DMS114 treated with DMSO at 0.1 percent for 48 hours (cell line): Measurements from ENCODE around the gene SLC4A1.

Experiments used
- DNase-seq: peaks from one replicate; lab custom pipeline; 2025; ENCODE audit not compliant: unreplicated experiment; lab: John Stamatoyannopoulos, UW

The SLC4A1 gene

DNA sequence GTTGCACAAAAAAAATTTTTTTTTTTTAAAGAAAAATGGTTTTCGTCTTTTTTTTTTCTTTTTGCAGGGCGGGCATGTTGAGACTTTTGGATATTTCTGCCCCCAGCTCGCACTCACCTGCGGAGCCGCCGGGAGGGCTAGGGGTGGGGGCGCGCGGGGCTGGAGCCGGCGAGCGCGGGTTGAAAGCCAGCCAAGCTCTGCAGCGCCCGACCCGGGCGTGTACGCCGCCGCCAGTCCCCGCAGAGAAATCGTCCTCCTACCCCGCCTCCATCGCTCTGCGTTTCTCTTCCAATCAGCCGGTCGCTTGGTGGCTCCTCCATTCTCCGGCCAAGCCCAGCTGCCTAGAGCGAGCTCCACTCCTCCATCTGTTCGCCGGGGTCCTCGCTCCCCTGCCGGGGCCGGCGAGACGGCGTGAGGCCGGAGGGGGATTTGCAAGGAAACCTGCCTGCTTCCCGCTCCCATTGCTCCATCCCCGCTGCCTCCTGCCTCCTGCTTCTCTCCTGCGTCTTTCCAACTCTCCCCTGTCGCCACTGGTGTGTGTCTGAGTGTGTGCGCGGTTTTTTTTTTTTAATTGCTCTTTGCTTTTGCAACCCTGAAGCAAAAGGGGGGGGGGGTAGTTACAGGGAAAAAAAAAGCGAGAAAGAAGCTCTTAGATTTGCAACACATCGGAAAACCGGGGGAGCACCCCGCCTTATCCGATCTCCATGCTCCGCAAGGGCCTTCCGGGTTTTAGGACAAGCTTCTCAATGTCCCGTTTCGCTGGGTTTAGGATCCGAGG lies 46.7 kb downstream of the SLC4A1 start:
- peak; percentile 60 for DNase-seq

DNA sequence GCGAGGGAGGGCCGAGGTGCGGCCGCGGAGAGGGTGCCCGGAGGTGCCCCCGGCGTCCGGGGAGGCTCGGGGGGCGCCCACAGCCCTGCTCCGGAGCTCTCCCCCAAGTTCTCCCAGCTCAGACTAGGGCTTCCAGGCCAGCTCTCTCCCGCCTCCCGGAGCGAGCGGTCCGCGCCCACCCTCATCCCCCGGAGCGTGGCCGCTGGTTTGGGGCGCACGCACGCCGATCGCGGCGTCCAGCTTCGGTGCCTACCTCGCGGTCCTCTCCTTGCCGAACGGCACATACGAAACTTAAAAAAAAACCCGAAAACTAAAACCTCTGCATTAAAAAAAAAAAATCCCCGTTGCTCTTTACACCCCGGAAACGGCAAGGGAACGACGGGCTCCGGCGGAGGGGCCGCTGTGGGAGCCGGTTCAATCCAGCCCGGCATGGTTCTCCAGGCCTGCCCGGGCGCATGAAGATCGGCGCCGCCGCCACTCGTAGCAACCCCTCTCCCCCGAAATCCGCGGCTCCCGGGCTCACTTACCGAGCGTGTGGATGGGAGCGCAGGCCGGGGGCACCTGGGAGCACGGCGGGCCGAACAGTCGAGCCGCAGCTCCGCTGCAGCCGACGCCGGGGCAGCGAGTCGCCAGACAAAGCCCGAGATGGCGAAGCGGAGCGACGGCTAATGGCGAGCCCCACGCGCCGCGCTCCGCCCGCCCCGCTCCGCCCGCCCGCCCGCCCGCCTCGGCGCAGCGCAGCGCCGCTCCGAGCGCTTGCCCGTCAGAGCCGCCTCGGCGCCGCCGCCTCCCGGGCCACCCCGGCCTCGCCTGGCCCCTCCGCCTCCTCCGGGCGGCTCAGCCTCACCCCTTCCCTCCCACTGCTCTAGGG lies 47.5 kb downstream of the SLC4A1 start:
- DNase-seq, result no peak

DNA sequence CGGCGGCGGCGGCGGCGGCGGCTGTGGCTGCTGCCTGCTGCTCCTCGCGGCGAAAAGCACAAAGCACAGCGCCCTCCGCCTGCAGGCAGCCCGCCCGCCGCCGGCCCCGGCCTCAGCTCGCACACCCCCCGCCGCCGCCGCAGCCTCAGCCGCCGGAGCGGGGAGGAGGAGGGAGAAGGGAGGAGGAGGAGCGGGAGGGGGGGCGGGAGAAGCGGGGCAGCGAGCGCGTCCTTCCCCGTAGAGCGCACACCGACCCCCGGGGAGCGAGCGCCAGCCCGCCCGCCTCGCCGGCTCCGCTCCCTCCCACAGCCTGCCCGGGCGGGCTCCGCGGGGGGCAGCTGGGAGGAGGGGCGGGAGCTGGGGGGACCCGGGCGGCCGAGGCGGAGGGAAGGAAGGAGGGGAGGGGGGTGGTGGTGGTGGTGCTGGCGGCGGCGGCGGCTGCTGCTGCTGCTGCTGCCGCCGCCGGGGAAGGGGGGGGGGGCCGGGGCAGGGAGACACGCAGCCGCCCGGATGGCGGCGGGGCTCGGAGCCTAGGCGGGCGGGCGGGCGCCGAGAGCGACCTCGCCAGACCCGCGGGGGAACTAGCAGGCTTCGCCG lies 48.2 kb downstream of the SLC4A1 start, which contains the start of gene UBTF:
Gene UBTF (minus strand): TSS at position 60 of the 597 bp plus-strand sequence. CDS start 1,446 bp downstream, outside the sequence.
- DNase-seq, result peak; percentile 15

DNA sequence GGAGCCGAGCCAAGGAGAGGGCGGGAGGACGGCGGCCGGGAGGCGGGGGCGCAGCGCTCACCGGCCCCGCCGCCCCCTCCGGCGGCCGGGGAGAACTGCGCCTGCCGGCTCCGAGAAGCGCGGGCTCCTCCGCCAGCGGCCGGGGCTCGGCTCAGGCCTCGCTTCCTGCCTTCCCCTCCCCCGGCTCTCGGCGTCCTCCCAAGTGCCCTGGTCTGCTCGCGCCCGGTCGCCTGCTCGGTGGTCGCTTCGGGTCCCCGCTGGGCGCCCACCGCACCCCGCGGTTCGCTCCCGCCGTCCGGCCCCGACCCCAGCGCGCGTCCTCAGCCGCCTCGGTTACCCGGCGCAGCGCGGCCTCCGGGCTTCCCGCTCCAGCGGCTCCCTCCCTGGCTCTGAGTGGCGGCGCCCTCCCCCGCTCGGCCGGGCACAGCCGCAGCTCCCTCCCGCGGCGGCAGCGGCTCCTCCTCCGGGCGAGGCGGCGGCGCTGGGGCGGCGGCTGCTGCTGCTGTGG lies 48.8 kb downstream of the SLC4A1 start:
- DNase-seq, result peak; percentile 12

DNA sequence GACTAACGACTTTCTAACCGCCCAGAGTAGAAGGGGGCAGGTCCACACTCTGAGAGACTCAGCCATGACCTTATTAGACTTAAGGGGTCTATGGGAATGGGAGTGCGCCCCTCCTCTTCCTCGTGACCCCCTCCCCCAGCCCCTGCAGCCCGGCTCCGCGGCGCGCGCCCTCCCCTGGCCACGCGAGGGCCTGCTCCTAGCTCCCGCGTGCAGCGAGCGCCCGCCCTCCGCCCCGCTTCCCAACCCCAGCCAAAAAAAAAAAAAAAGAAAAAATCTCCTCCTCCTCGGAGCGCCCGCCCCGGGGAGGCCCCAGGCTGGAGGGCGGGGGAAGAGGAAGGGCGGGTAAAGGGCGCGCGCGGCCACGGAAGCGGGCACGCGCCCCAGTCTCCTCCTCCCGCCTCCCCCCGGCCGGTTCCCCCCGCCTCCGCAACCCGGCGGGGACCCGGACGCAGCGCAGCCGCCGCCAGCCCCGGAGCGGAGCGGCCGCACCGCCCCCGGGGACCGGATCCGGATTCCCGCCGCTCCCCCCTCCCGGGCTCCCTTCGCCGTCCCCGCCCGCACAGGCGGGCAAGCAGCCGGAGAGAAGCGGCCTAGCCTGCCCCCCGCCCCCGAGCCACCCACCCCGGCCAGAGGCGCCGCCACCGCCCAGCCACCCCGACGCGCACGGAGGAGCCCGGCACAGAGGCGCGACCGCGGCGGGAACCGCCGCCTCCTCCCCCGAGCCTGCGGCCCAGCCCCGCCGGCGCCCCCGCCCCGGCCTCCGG lies 49.4 kb downstream of the SLC4A1 start:
- peak; percentile 57 for DNase-seq

DNA sequence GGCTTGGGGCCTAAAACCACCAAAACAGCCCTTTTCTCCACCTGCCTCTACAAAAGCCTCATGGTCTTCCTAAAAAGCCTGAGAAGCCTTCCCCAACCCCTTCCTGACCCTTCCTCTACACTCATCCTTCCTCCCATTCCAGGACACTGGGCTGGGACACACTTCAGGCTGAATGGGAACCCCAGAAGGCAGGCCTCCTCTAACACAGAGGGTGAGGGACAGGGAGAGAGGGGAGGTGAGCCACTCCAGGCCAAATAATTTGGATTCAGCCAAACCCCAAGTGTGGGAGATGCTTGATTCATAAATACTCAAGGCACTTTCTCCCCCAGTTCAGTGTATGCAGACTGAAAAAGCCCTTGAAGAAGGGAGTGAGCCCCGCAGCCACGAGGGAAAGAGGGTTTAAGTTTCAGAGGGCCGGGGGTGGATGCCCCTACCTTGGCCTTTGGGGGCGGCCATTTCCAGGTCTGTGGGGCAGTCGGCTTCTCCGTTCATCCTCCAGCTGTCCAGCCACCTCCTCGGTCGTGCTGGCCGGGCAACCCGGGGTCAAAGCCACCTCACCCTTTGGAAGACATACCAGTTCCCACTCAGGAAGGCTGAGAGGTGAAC lies 50.1 kb downstream of the SLC4A1 start:
- DNase-seq, result no peak

DNA sequence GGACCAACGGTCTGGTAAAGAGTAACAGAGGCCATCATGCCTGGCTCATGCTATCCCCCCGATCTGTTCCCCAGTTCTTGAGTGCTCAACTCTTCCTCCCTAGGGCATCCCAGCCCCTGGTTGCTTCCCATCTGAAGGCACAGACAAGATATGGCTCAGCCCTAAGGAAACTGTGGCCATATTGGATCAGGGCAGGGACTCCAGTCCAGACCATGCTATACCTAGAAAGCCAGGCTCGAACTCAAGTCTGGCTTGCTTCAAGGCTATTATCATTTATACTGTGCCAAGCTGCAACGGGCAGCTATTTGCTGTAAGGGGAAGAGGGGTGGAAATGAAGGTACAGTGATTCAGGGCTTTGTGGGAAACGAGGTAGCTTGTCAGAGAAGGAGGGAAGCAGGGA lies 51.2 kb downstream of the SLC4A1 start:
- DNase-seq, result no peak

DNA sequence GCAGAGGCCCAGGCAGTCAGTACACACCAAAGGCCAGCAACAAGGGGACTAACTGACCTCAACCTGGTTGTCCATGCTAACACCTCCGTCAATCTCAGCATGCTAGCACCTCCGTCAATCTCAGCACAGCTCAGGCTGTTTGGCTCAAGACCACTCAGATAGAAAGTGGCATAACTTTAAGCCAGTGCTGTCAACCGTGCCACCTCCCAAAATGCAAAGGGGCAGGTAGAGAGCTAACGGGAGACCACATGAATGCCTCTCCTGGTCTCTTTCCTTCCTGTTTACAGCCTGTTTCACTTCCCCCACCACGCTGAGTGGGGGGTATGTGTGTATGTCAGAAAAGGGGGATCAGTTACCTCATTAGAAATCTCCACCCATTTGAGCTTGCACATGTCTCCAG lies 51.8 kb downstream of the SLC4A1 start:
- DNase-seq, result no peak

DNA sequence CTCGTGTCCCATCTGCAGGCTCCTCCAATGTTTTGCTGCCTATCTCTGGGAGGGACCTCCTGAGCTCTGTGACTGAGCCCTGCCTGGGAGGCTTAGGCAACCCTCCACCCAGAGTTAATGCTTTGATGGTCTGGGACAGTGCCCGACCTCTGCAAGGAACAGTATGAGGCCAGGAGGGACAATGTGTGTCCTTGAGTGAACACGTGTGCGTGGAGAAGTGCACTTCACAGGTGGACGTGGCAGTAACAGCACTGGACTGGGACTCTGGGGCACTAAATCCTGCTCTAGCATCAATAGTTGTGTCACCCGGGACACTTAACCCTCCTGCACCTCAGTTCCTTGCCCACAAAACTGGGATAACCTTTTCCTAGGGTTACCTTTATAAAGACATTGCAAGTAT lies 53.0 kb downstream of the SLC4A1 start:
- no peak for DNase-seq

DNA sequence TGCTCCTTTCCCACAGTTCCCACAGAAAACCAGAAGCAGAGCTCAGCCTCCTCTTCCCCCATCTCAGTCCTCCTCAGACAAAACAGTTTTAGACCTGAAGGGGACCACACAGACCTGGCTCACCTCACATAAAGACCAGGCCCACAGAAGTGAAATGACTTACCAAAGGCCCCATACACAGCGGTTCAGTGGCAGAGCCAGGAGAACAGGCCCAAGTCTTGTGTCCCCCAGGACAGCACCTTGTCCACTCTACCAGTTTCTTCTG lies 53.8 kb downstream of the SLC4A1 start:
- no peak for DNase-seq

DNA sequence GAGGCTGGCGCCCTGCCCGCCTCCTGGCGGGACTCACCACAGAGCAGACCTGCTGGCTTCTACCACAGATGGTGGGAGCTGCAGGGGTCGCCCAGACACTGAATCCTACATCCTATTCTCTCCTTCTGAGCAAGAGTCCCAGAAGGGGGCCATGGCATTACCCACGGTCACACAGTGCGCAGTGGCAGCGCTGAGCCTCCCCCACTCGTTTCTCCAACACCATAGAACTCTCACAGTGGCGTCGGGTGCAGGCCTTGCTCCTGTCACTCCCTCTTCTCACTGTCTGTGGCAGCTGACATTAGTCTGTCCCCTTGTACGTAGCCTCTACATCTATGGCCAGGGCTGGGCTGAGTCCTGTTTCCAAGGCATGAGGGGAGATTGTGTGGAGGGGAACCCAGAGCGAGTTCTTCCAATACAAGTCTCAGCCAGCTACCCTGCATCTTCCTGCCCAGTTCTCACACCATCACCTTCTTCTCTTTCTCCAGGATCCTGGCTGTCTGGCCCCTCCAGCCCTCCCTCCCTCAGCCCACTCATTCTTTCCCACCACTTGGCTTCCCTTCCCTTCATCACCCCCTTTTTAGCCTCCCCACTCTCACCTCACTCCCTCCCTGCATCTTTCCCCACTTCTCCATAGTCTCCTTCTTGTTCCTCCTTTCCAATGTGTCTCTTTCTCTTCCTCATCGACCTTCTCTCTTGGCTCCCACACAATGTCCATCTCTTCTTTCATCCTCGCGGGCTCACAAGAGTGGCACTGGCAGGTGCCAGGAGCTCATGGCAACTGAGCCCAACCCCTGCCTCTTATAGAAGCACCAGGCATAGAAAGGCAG lies 54.3 kb downstream of the SLC4A1 start:
- no peak for DNase-seq

DNA sequence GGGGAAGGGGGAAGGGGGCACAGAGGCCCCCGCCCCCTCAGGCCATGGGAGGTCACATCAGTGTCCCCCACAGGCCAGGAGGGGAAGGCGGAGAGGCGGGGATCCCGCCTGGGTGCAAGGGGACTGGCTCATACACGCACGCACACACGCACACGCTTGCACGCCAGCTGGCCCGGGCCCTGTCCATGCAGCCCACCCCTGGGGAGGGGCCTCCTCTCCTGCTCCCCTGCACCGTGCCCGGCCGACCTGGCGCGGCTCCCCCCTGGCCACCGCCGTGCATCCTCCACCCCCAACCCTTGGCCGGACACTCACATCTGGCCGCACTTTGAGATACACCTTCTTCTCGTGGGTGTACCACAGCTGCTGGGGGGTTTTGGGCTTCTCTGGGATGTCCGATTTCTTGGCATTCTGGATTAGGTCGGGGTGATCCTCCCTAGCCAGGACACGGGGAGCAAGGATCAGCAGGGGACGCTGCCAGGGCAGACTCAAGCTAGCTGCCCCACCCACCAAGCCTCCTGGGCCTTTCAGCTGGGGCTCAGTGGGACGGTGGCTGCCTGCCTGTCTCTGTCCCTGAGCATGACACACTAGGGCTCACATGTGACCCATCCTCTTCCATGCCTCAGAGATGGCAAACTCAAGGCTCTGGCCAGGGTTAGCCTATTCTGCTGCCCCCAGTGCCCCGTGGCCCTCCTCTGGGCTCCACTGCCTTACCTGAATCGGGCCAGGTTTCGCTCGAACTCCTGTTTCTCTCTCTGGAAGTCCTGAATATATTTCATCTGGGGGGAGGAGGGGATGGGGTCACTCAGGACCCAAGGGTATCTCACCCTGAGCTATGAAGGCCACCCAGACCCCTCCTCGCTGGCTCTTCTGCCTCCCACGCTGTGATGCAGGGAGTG lies 55.2 kb downstream of the SLC4A1 start:
- DNase-seq, result no peak

DNA sequence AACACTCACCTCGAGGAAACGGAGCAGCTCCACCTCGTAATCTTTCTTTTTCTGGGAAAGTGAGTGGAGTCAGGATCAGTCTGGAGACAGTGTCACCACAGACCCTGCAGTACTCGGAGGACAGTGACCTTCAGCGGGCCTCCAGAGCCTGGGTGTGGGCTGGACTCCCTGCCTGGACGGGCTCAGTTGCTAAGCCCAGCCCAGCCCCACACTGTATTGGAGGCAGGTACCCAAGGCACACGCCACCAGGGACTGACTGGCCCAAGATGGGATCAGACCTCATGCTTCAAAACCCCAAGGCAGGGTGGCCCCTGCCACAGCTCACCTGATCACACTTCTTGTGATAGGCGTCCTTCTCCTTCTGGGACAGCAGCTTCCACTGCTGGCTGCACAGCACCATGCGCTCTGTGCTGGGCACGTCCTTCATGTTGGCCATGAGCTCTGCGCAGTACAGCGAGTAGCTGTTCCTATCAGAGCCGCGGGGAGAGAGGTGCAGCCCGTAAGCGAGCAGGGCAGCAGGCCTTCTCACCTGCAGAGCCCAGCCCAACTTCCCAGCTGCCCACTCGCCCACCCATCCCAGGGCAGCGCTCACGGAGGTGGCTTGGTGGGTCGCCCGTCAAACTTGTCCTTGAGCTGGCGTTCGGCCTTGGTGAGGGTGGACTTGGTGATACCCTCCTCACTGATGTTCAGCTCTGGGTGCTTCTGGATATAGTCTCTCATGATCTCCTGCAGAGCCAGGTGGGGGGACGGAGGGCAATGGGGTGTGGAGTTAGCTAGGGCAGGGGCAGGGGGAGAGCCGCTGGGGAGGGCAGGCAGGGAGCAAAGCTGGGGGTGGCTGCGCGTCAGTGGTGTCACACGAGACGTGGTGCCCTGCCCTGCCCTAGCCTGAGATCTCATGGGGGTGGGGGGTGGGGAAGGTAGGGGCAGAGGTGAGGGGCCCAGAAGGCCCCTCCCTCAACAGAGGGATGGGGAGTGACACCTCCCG lies 56.4 kb downstream of the SLC4A1 start:
- DNase-seq, result no peak

DNA sequence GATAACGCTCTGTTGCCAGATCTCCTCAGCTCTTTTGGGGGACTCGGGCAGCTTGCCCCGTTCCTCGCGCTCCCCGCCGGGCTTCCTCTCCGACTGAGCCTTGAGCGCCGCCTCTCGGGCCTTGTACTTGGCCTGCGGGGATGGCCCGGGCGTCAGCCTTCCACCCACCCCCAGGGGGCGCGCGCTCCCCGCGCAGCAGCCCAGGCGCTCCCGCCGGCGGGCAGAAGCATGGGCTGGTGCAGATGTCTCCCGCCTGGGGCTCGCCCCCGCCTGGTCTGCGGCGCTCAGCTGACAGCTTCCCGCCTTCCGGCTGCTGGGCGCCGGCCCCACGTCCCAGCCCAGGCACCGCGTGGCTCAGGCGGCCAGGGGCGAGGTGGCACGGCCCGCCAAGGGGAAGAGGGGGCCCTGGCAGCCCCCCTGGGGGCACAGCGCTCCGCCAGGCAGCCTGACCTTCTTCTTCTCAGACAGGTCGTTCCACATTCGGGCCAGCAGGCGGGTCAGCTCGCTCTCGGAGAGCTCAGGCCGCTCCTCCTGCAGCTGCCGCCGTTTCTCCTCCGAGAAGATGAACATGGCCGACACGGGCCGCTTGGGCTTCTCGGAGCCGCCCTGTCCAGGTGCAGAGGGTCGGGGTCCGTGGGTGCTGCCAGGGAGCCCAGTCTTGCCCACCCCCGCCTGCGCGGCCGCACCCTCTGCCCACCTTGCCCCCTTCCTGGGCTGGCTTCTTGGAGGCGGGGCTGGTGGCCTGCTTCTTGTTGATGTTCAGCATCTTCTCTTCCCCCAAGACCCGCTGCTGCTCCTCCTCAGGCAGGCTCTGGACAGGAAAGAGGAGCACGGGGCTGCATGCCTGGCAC lies 57.4 kb downstream of the SLC4A1 start:
- no peak for DNase-seq

DNA sequence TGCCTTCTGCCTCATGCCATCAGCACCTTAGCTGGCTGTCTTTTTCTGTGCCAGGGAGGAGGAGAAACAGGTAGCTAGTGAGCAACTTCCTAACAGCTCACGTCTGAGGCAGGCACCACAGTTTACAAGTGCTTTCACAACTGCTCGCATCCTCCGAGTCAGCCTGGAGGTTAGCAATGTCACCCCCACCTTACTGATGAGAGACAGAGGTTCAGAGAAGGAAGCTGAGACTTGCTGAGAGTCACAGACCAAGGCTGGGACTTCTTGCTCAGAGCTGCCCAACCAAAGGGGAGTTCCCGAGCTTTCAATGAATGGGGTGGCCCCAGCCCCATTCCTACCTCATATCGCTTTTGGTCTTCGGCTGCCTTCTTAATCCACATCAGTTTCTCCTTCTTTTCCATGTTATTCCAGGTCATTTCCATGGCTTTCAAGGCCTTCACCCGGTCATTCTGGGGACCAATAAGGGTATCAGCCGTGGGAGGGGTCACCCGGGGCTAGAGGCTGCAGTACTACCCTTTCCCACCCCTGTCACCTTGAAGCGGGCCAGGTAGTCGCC lies 58.1 kb downstream of the SLC4A1 start:
- DNase-seq, result no peak

DNA sequence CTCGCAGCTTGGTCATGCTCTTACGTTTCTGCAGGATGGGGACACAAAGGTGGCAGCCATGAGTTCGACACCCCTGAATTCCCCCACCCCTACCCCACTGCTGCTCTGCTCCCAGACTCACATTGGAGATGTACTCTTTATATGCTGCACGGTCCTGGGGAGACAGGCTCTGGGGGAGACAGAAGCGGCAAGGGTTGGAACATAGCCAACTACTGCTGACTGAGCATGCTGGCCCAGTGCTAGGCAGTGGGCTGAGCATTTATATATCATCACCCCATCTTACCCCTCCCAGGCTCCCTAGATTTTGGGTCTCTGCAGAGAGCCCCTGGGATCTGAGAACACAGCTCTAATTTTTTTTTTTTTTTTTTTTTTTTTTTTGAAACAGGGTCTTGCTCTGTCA lies 60.2 kb downstream of the SLC4A1 start:
- no peak for DNase-seq
